Left cardiac atrium (tissue), 4 donors: ENCODE results near the gene PKNOX1. TPM values are rescaled to one million over a fixed set of nuclear protein-coding genes. Genes with fewer than 3 reads are reported as not detected.
A peak's percentile ranks its signal among the peaks of the same experiment; 100 is the strongest.
"Not testable (repeated sequence)": the region's sequence is repeated elsewhere in the genome, so short reads cannot be mapped to it uniquely, and the experiment has no call there.

Experiments used
- ATAC-seq, 2 donors: fragments of 200-7000 bp; cut with Tn5 transposase; one replicate each; pipeline ENCODE4 v1.9.1; 2020; ENCODE audit warnings: mild to moderate bottlenecking in 2 of 2, moderate library complexity in 2 of 2
- DNase-seq: peaks from one replicate; pipeline ENCODE4 v3.0.0-alpha.2; 2020
- intact Hi-C, 2 donors: fragments of 100-400 bp; cut with DNase I; formaldehyde crosslinking; loops; one replicate each; pipeline versions ENCODE4 v1.14.1 to v1.15.1; 2022 to 2023
- microRNA-seq, 2 donors: library from miRNA; unstranded; fragments of <30 nt; microRNA quantifications; one replicate each; pipeline ENCODE4 v1.2.0, GENCODE V29; 2020
- total RNA-seq, 2 donors: library from RNA; stranded (reverse); fragmentation: NEBNext Ultra II Directional; extraction: Animal tissue kit (Norgen Biotek cat#: 25700); gene quantifications; one replicate each; pipeline ENCODE4 v1.2.1, GENCODE V29; 2021
- donor health status: DM: no; HTN: yes; CAD: no.
- donor health status: DM: no; HTN: yes; CAD: no; lungs with severe emphysema.
- donor health status: DM: yes; HTN: yes; CAD: no.
- donor health status: Dilated cardiomyopathy.

Gene PKNOX1
- total RNA-seq, 2 donors from 2014 or later, result 7.4 to 8.9 TPM

GRCh38 chr21:43074401-43075169, 100.2 kb downstream of the PKNOX1 start:
- DNase-seq, intact Hi-C loops: not testable (repeated sequence)
- peak in 1 of 2 donors; percentile 17 for ATAC-seq

GRCh38 chr21:43075170-43076022, 101.0 kb downstream of the PKNOX1 start, which contains the start of gene CBS:
Gene CBS, minus strand, starts transcription at chr21:43075835. Its CDS starts 3,642 bp downstream, at chr21:43072193.
- DNase-seq, intact Hi-C loops: not testable (repeated sequence)
- peak; percentile 52 to 74 for ATAC-seq

DNA sequence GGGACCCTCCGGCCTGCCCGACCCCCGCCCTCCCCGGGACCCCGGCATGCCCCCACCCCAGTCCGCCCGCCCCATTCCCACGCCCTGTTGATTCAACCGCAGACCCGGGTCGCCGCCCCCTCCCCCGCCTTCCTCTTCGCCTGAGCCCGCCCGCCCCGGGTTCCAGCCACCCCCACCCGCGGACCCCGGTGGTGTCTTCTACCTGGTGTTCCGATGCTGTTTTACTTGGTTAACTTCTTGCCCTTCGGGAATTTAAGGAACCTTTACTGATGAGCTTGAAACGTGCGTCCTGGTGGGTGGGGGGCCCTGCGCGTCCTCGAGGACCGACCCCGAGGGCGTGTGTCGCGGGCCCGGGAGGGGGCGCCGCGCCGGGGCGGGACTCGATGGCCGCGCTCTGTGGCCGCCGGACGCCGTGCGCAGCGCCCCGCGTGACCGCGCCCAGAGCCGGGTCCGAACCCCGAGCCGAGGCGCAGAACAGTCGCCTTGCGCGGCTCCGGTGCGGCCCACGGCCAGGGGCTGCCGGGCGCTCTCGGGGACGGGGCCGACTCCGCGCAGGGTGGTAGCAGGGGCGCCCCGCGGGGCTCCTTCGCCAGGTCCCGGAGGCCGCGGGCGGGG, 101.8 kb downstream of the PKNOX1 start:
- intact Hi-C loops, DNase-seq: not testable (repeated sequence)
- ATAC-seq, result peak; percentile 36 to 42

DNA sequence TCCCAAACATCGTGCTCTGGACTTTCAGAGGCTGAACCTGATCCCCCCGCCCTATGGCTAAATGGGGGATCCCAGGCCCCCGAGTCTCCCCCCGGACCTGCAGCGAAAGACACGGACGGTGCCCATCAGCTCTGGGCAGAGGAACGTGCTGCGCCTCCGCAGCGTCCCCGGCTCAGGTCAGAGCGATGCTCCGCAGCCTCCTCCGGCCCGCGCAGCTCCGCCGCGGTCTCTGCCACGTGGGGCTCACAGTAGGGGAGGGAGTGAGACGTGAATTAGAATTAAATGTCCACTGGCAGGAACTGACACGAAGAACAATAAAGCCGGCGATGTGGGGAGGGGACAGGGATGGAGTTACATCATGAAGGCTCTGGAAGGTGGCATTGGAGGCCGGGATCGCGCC, 102.3 kb downstream of the PKNOX1 start:
- intact Hi-C loops, DNase-seq: not testable (repeated sequence)
- ATAC-seq, result peak; percentile 28 to 44

- DNase-seq, ATAC-seq, intact Hi-C loops: not testable (repeated sequence)
Measured at GRCh38 chr21:43082587-43083300, 108.4 kb downstream of the PKNOX1 start.

Small RNAs within 50 kb of the gene (microRNA-seq; reads per million reads assigned to microRNA genes)
- 0 reads per million in 2 donors for gene MIR5692B

Other genes starting within 250 kb of the PKNOX1 start
- 1 to 10 TPM; 6.5 to 9.9 TPM for gene WDR4, start 95.0 kb upstream of the PKNOX1 start, total RNA-seq
- 10 to 100 TPM; 46.4 to 49.7 TPM for gene NDUFV3, start 81.3 kb upstream of the PKNOX1 start, total RNA-seq
- gene ERVH48-1, start 48.9 kb upstream of the PKNOX1 start, total RNA-seq, result not detected
- 10 to 100 TPM in 1 of 2 donors, 1 to 10 TPM in 1; 5.8 to 12.8 TPM for gene CBS, start 101.3 kb downstream of the PKNOX1 start, total RNA-seq
- 1 to 10 TPM; 8.5 to 8.6 TPM for gene U2AF1, start 133.0 kb downstream of the PKNOX1 start, total RNA-seq
- gene CRYAA, start 194.4 kb downstream of the PKNOX1 start, total RNA-seq, result not detected